Measurements from ENCODE around the gene REXO5.
"Not testable (repeated sequence)": the region's sequence is repeated elsewhere in the genome, so short reads cannot be mapped to it uniquely, and the experiment has no call there.

The REXO5 gene

DNA sequence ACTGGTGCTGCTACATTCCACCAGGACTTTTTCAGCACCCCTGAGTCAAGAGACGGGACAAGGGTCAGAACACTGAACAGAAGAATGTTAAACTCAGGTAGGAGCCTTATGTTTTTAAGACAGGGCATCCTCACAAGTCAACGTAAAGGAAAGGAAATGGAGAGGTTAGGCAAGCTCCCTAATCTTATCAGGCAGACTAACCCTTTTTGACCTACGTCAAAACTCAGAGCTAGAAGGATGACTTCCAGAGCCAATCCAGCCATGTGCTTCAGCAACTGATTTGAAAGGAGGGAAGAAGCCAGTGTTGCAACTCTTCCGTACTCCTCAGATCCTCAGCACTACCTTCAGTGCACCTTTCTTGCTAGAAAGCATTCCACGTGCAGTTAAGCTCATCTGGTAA lies 46.8 kb downstream of the REXO5 start:
- no peak overlapping the region for H3K27ac Mint-ChIP-seq
- peaks cover 8% of the 10 kb centered on the region for H3K4me1 Mint-ChIP-seq
- no peak overlapping the region for H3K4me3 Mint-ChIP-seq
- no peak for ATAC-seq
- H3K9me3 Mint-ChIP-seq, result no peaks in the 10 kb centered on the region
- DNase-seq, result no peak
- H3K27me3 Mint-ChIP-seq, result no peaks in the 10 kb centered on the region

DNA sequence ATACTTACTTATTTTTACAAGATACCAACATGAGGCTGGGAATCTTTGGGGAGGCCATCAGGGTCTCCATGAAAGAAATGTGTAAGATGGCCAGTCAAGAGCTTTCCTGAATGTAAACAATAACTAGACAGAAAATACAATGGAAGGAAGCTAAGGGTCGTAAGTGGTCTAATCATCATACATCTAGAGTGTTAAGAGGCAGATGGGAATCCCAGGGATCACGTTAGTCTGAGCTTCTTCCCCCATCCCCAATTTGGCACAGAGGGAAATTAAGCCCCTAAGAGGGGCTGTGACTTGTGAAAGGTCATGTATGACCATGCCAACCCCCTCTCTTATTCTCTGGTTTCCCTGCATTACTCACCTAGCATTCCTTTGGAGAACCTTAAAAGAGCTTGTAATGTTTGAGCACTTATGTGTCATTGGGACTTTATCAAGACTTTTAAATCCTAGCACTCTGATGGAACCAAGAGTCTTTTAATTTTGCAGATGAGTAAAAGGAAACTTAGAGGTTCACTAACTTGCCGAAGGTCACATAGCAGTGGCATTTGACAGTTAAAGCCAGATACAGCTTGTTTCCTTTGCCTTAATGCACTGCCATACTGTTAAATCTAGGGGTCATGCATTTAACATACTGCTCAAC lies 47.8 kb downstream of the REXO5 start:
- no peaks in the 10 kb centered on the region for H3K9me3 Mint-ChIP-seq
- no peak for ATAC-seq
- H3K4me1 Mint-ChIP-seq, result peaks cover 8% of the 10 kb centered on the region
- no peak overlapping the region for H3K27ac Mint-ChIP-seq
- no peak overlapping the region for H3K4me3 Mint-ChIP-seq
- no peaks in the 10 kb centered on the region for H3K27me3 Mint-ChIP-seq
- DNase-seq, result no peak

DNA sequence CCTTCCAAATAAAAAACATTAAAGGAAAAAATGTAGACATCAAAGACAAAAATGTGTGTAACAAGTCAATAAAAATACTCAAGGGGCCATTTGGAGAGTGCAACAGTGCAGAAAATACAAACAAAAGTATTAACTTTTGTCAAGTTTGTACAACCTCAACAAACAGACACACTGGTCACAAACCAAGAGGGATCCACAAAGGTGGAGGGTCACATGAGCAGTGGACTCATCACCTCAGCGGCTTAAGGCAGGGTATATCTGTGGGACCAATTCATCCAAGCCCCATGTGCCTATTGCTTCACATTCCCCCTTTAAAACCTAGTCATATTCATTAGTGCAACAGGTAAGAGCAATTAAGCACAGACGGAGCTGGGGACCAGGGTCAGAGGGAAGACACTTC lies 48.6 kb downstream of the REXO5 start:
- H3K27me3 Mint-ChIP-seq, result no peaks in the 10 kb centered on the region

DNA sequence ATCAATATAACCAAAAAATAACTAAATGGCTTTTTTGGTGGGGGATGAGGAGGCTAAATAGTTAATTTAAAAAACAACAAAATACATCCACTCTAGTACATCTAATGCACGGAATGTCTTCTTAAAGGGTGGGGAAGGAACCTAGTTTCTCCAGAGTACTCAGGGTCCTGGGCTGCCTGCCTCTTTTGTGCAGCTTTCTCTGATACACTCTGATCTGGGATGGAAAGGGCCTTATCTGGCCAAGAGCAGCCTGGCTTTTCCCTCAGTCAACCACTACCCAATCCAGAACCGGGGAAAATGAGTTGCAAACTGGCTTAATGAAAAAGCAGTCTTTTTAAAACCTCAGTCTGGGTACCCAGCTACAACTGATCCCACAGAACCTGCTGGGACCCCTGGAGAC lies 51.0 kb downstream of the REXO5 start:
- Mint-ChIP-seq H3K27me3 (no peaks in the 10 kb centered on the region), H3K4me3 (no peak overlapping the region), H3K27ac (no peak overlapping the region), H3K9me3 (no peaks in the 10 kb centered on the region), H3K4me1 (no peaks in the 10 kb centered on the region)
- DNase-seq (no peak), ATAC-seq (no peak)

More for the DNA sequence above, 48.6 kb downstream of the REXO5 start:
- Mint-ChIP-seq H3K9me3 (no peaks in the 10 kb centered on the region), H3K4me3 (no peak overlapping the region), H3K4me1 (peaks cover 5% of the 10 kb centered on the region), H3K27ac (no peak overlapping the region)
- ATAC-seq (no peak), DNase-seq (no peak)

DNA sequence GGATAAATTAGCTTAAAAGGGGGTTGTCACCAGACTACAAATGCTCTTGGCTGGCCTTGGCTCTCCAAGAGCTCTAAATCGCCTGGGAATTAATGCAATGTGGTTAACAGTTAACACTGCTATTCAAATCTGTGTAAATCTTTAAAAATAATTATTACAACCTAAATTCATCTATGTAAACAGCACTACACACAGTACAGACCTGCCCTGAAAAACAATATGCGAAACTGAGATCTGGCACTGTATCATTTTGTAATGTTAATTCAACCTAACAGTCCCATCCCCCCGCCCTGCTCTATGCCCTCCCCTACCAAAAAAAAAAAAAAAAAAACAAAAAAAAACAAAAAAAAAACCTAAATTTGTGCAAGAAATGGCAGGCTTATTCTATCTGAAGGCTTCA lies 52.9 kb downstream of the REXO5 start:
- no peaks in the 10 kb centered on the region for H3K27me3 Mint-ChIP-seq
- no peak for DNase-seq
- ATAC-seq, result no peak
- H3K4me3 Mint-ChIP-seq, result no peak overlapping the region
- H3K4me1 Mint-ChIP-seq, result no peaks in the 10 kb centered on the region
- no peaks in the 10 kb centered on the region for H3K9me3 Mint-ChIP-seq
- no peak overlapping the region for H3K27ac Mint-ChIP-seq

DNA sequence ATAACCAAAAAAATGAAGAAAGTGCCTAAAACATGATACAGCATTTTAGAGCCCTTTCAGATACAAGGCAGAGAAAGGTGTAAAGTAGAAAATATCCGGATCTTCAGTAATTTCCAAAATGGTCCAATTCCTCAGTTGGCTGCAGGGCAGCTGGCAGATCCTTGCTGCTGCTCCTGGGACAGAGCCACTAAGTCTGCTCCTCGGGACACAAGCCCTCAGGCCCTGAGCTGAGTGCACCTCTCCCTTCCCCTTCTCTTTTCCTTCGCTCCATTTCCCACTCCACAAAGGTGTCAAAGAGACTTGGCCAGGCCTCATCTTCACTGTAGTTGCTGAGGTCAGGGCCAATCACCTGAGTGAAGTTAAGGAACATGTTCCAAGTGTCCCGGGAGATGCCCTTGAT lies 53.4 kb downstream of the REXO5 start:
- H3K9me3 Mint-ChIP-seq, result no peaks in the 10 kb centered on the region
- ATAC-seq, result no peak
- DNase-seq, result no peak
- H3K27me3 Mint-ChIP-seq, result no peaks in the 10 kb centered on the region
- H3K27ac Mint-ChIP-seq, result no peak overlapping the region
- H3K4me3 Mint-ChIP-seq, result no peak overlapping the region
- H3K4me1 Mint-ChIP-seq, result no peaks in the 10 kb centered on the region

DNA sequence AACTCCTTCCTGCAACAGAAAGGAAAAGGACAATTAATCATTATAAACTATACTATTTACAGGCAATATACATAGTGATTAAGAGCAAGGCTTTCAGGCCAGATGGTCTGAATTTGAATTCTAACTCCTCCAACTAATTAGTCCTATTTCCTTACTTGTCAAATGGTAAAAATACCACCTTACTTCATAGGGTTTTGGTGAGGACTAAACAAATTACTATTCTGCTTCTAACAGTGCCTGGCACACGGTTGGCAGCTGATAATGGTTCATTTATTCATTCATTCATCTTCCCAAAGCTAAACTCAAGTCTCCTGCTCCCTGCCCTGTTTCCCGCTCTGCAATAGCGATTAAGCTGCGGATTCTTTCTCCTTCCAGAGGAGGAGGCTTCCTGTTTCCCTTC lies 54.0 kb downstream of the REXO5 start:
- Mint-ChIP-seq H3K4me1 (peaks cover under 1% of the 10 kb centered on the region), H3K4me3 (no peak overlapping the region)
- no peak for DNase-seq

DNA sequence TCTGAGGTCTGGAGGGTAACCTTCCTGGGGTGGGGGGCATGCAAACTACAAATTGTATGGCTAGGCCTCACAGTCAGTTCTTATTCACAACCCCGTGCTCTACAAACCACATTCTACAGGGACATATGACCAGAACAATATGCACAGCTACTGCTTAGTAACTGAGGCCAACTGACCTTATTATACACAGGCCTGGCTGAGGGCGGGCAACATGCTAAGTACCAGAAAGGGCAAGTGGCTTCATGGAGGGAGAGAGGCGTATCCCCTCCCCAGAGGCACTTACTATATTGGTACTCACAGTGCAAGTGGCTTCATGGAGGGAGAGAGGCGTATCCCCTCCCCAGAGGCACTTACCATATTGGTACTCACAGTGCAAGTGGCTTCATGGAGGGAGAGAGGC lies 54.7 kb downstream of the REXO5 start:
- H3K4me1 Mint-ChIP-seq, H3K9me3 Mint-ChIP-seq, H3K27ac Mint-ChIP-seq, H3K27me3 Mint-ChIP-seq, DNase-seq, ATAC-seq, H3K4me3 Mint-ChIP-seq: not testable (repeated sequence)

More for the DNA sequence above, 54.0 kb downstream of the REXO5 start:
- ATAC-seq, result no peak
- Mint-ChIP-seq H3K27me3 (no peaks in the 10 kb centered on the region), H3K27ac (no peak overlapping the region), H3K9me3 (no peaks in the 10 kb centered on the region)

DNA sequence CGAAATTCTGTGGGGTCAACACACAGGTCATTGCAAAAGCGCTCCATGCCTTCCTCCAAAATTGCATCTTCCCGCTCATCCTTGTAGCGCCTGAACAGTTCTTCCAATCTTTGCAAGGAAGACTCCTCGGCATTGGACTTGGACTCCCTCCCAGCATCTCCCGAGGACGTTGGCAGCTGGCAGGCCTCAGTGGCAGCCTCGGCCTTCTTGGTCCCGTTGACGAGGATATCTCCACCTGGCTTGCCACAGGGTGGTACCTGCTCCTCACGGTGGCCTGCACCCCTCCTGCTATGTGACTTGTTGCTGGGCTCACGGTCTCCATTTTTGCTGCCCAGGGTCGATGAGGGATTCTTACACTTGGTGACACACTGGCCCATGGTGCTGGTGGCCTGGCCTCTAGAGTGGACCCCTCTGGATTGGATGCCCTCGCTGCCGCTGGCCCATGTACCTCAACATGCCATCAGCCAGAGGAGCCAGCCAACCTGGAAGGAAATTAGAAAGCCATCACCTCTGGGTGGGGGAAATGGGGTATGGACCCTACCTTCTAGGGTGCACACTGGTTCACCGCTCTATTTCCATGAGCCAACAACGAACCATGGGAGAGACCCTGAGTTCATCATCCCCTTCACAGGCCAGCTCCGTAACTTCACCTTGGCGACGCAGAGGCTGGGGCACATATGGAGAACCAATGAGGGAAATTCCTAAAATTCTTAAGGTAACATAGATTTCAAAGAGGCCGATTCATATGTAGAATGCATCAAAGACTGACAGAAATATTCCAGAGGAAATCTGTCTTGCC lies 56.0 kb downstream of the REXO5 start:
- peak overlapping the region in 1 of 2 donors; percentile 69 for H3K27ac Mint-ChIP-seq
- no peak for ATAC-seq
- H3K4me1 Mint-ChIP-seq, result peaks cover 20% of the 10 kb centered on the region
- no peak for DNase-seq
- H3K9me3 Mint-ChIP-seq, result no peaks in the 10 kb centered on the region
- H3K4me3 Mint-ChIP-seq, result no peak overlapping the region
- no peaks in the 10 kb centered on the region for H3K27me3 Mint-ChIP-seq

DNA sequence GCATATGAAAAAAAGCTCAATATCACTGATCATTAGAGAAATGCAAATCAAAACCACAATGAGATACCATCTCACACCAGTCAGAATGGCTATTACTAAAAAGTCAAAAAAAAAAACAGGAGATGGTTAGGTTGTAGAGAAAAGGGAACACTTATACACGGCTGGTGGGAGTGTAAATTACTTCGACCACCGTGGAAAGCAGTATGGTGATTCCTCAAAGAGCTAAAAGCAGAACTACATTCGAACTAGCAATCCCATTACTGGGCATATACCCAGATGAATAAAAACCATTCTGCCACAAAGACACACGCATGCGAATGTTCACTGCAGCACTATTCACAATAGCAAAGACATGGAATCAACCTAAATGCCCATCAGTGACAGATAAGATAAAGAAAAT lies 58.0 kb downstream of the REXO5 start:
- H3K4me3 Mint-ChIP-seq, ATAC-seq, H3K9me3 Mint-ChIP-seq, DNase-seq, H3K27me3 Mint-ChIP-seq, H3K27ac Mint-ChIP-seq: not testable (repeated sequence)
- peaks cover 34% of the 10 kb centered on the region for H3K4me1 Mint-ChIP-seq

DNA sequence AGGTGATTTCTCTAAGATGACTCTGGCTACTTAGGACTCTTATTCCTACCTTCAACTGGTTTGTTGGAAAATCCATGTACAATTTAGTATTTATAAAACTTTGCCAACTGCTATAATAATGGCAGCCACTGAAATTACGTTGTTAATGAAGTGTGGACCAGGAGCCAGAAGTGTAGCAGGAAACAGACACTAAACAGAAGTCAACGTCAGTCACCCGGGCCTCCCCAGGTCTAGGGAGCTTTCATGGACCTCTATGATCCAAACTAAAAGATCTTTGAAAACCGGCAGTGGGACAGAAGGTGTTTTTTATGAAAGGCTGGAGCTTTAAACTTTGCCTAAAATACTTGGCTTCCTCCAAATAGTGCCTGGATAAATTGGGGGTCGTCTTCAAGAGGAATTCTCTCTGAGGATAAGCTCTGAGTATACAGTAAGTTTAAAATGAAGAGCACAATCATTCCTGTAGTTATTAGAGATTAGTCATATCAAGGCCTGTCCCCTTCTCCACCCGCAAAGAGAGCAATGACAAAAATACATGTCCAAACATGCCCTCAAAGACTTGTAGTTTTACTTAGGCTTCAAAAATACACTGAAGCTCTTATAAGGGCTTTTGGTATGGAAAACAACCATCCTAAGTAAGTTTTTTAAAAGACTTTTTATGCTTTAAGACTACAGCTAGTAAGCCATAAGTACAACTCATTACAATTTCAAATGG lies 59.2 kb downstream of the REXO5 start:
- DNase-seq (peak in 1 of 2 donors; percentile 23), ATAC-seq (peak; percentile 90)
- Mint-ChIP-seq H3K27me3 (no peaks in the 10 kb centered on the region), H3K4me3 (no peak overlapping the region), H3K9me3 (no peaks in the 10 kb centered on the region), H3K4me1 (peaks cover 44% of the 10 kb centered on the region), H3K27ac (peak overlapping the region; percentile 97)

DNA sequence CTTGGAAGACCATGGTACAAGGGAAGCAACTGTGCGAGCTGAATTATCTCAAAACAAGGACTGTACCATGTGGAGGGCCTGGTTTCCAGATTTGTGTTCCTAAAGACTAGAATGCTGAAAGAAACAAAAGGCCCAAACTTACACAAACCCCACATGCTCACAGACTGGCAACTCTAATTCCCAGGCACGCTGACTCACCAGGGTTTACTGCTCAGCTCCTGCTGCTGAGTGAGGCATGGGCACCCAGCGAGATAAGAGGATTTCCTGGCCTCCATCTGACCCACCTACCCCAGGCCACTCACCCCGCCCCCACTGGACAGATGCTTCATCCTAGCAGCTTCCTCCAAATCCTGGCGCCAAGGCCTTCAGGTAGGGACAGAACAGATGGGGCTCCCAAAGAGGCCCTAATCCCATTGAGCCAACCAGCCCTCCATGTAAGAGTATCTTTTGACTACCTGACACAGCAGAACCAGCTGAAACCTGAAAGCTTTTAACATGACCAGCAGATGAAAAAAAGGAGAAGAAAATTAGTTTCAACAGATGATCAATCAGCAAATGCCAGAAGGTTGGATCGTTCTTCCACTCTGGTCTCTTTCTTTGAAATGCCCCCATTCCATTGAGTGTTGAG lies 59.9 kb downstream of the REXO5 start:
- Mint-ChIP-seq H3K27ac (peak overlapping the region; percentile 97), H3K9me3 (no peaks in the 10 kb centered on the region), H3K4me3 (peak overlapping the region in 1 of 2 donors; percentile 58), H3K27me3 (no peaks in the 10 kb centered on the region), H3K4me1 (peaks cover 50% of the 10 kb centered on the region)
- DNase-seq, result peak in 1 of 2 donors; percentile 22
- ATAC-seq, result peak; percentile 49

DNA sequence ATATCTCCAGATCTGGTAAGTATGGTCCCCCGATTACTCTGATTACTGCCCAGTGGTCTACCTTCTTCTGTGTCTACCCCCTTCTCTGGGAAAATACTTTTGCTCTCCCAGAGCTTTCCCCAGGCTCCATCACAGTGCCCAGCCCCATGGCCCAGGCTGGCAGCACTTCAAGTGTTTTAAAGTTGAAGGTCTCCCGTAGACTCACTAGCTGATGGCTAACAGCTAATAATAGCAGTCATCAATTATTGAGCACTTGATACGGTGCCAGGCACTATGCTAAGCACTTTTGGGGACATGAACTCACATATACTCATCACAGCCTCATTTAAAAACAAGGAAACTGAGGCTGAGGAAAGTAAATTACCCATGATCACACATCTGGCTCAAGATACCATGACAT lies 60.5 kb downstream of the REXO5 start:
- peak overlapping the region; percentile 97 for H3K27ac Mint-ChIP-seq

DNA sequence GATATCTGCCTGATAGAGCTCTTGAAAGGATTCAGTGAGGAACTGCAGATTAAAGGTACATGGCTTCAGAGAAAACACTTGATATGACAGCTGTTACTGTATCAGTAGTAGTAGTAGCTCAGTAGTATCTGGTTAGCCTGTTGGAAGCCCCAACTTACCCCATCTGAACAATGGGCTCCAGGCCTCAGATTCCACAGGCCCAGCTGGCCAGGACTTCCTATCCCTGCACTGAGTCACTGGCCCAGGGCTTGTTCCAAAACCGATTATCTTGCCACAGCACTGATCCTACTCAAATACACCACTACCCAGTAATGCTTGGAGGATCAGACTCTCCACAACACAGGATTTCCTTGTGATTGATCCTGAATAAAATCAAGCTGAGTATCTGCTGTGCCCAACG lies 61.3 kb downstream of the REXO5 start:
- Mint-ChIP-seq H3K4me3 (no peak overlapping the region), H3K4me1 (peaks cover 59% of the 10 kb centered on the region), H3K27me3 (no peaks in the 10 kb centered on the region), H3K27ac (peak overlapping the region; percentile 24 to 63), H3K9me3 (no peaks in the 10 kb centered on the region)
- DNase-seq, result no peak
- no peak for ATAC-seq

More for the DNA sequence above, 60.5 kb downstream of the REXO5 start:
- ATAC-seq (no peak), DNase-seq (no peak)
- Mint-ChIP-seq H3K4me1 (peaks cover 52% of the 10 kb centered on the region), H3K27me3 (no peaks in the 10 kb centered on the region), H3K4me3 (no peak overlapping the region), H3K9me3 (no peaks in the 10 kb centered on the region)

DNA sequence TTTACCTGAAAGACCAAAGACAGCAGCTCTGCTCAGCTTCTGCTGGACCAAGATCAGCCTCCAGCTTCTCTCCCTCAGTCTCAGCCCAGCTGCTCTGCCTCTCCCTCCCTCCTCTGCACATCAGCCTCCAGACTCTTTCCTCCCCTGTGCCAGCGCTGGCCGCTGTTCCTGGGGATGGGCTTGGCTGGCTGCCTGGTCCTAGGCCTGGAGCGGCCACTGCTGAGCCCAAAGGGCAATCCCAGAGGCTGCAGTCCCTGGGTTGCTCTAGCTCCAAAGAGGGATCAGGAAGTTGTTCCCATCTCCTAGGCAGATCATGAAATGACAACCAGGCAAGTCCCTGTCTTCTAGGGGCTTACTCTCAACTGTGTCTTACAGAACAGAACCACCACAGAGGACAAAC lies 62.6 kb downstream of the REXO5 start:
- Mint-ChIP-seq H3K27me3 (no peaks in the 10 kb centered on the region), H3K9me3 (no peaks in the 10 kb centered on the region), H3K4me3 (no peak overlapping the region), H3K27ac (no peak overlapping the region), H3K4me1 (peaks cover 72% of the 10 kb centered on the region)
- no peak for ATAC-seq
- DNase-seq, result no peak

All from stimulated activated naive CD8-positive, alpha-beta T cell treated with anti-CD3 and anti-CD28 coated beads, Interleukin-15, amount 100 ng/mL, for 72 hours (primary cell).